ENCODE data around the gene SNX9.

- no peak for TF ChIP-seq YY1 (IDR thresholded peaks at IDR 0.05; ENCODE audit: low read depth, low read length)
- TF ChIP-seq, protein P1, sequence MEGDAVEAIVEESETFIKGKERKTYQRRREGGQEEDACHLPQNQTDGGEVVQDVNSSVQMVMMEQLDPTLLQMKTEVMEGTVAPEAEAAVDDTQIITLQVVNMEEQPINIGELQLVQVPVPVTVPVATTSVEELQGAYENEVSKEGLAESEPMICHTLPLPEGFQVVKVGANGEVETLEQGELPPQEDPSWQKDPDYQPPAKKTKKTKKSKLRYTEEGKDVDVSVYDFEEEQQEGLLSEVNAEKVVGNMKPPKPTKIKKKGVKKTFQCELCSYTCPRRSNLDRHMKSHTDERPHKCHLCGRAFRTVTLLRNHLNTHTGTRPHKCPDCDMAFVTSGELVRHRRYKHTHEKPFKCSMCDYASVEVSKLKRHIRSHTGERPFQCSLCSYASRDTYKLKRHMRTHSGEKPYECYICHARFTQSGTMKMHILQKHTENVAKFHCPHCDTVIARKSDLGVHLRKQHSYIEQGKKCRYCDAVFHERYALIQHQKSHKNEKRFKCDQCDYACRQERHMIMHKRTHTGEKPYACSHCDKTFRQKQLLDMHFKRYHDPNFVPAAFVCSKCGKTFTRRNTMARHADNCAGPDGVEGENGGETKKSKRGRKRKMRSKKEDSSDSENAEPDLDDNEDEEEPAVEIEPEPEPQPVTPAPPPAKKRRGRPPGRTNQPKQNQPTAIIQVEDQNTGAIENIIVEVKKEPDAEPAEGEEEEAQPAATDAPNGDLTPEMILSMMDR (IDR thresholded peaks at IDR 0.05; ENCODE audit: control extremely low read depth in 1 of 3, insufficient read depth in 1 of 3, low read depth in 1 of 3, low read length in 3 of 3): no peak
- no peak for TF ChIP-seq CBX5 (IDR thresholded peaks at IDR 0.05; ENCODE audit: low read depth, low read length)
- no peak for TF ChIP-seq BACH1 (IDR thresholded peaks at IDR 0.05; ENCODE audit: low read length)
- TF ChIP-seq EZH2 (IDR thresholded peaks at IDR 0.05; ENCODE audit: low read depth, low read length, severe bottlenecking): no peak
- no peak for TF ChIP-seq GABPA (IDR thresholded peaks at IDR 0.05; ENCODE audit: borderline replicate concordance, insufficient read depth, low read length)
- no peak for TF ChIP-seq POLR2A (IDR thresholded peaks at IDR 0.05; ENCODE audit: control extremely low read depth in 1 of 2, low read depth in 2 of 2, low read length in 2 of 2)
- no peak for TF ChIP-seq POLR2AphosphoS5 (IDR thresholded peaks at IDR 0.05; ENCODE audit: low read depth, low read length)
- TF ChIP-seq, protein P2, sequence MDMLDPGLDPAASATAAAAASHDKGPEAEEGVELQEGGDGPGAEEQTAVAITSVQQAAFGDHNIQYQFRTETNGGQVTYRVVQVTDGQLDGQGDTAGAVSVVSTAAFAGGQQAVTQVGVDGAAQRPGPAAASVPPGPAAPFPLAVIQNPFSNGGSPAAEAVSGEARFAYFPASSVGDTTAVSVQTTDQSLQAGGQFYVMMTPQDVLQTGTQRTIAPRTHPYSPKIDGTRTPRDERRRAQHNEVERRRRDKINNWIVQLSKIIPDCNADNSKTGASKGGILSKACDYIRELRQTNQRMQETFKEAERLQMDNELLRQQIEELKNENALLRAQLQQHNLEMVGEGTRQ (IDR thresholded peaks at IDR 0.05; ENCODE audit: low read length): no peak
These were observed 153.5 kb downstream of the SNX9 start for GRCh38 chr6:157976345-157977175.

Data from H1 (cell line).